ENCODE measurements around the gene ERG28. TPM values are rescaled to one million over a fixed set of nuclear protein-coding genes. Genes with fewer than 3 reads are reported as not detected.

Gene ERG28
- total and polyA plus RNA-seq, 11 donors: 5.7 to 15.1 (median 7.4) TPM

- Histone ChIP-seq H3K36me3 (peaks cover 0 to 57% (median 39%) of the 10 kb centered on the region in 9 donors), H3K27me3 (no peaks in the 10 kb centered on the region), H3K27ac (peak overlapping the region in 5 of 12 donors; percentile 13 to 60 (median 31)), H3K9me3 (peaks cover 0 to 7% (median 0%) of the 10 kb centered on the region in 12 donors), H3K4me1 (peaks cover 0 to 32% (median 12%) of the 10 kb centered on the region in 12 donors), H3K4me3 (no peak overlapping the region)
- DNase-seq (no peak), ATAC-seq (no peak)
- TF ChIP-seq CTCF (IDR thresholded peaks at IDR 0.05): no peak
- TF ChIP-seq POLR2A (IDR thresholded peaks at IDR 0.05): no peak
- 87 to 95% (median 91%) methylated on average over 1 of the region's 1 CpG for WGBS, 4 donors
- intact Hi-C loops (cut with DNase I): loop anchor here in 3 of 10 donors (10.0 kb wide), 4 partner anchors 201 to 681 kb away; no protein-coding TSS in a partner anchor
Measured at GRCh38 chr14:75703467-75703866, 42.8 kb upstream of the ERG28 start.

- H3K27me3 ChIP-seq: no peaks in the 10 kb centered on the region
- 61 to 86% (median 74%) methylated on average over 3 of the region's 3 CpGs for WGBS, 4 donors
- H3K27ac ChIP-seq: peak overlapping the region in 9 of 12 donors; percentile 1 to 60 (median 26)
- peak in 3 of 4 donors; percentile 46 to 76 (median 48) for ATAC-seq
- H3K36me3 ChIP-seq: peaks cover 0 to 55% (median 38%) of the 10 kb centered on the region in 9 donors
- peaks cover 0 to 32% (median 12%) of the 10 kb centered on the region in 12 donors for H3K4me1 ChIP-seq
- peaks cover 0 to 7% (median 0%) of the 10 kb centered on the region in 12 donors for H3K9me3 ChIP-seq
- no peak for DNase-seq
- TF ChIP-seq POLR2A (IDR thresholded peaks at IDR 0.05) (no peak), CTCF (IDR thresholded peaks at IDR 0.05) (no peak)
- intact Hi-C loops (cut with DNase I): loop anchor here in 3 of 10 donors (10.0 kb wide), 4 partner anchors 202 to 682 kb away; no protein-coding TSS in a partner anchor
- no peak overlapping the region for H3K4me3 ChIP-seq
Measured at GRCh38 chr14:75702616-75703261, 42.1 kb upstream of the ERG28 start.

GRCh38 chr14:75702122-75702521 lies 41.4 kb upstream of the ERG28 start:
- no peak for TF ChIP-seq POLR2A (IDR thresholded peaks at IDR 0.05)
- TF ChIP-seq CTCF (IDR thresholded peaks at IDR 0.05): no peak
- H3K4me3 ChIP-seq: no peak overlapping the region
- peaks cover 0 to 49% (median 31%) of the 10 kb centered on the region in 9 donors for H3K36me3 ChIP-seq
- intact Hi-C loops (cut with DNase I): loop anchor here in 3 of 10 donors (10.0 kb wide), 4 partner anchors 203 to 683 kb away; no protein-coding TSS in a partner anchor
- peaks cover 0 to 7% (median 0%) of the 10 kb centered on the region in 12 donors for H3K9me3 ChIP-seq
- peak in 3 of 5 donors; percentile 27 to 53 (median 29) for DNase-seq
- H3K27me3 ChIP-seq: no peaks in the 10 kb centered on the region
- H3K27ac ChIP-seq: peak overlapping the region in 9 of 12 donors; percentile 1 to 60 (median 31)
- 32 to 49% (median 36%) methylated on average over 2 of the region's 2 CpGs for WGBS, 4 donors
- peaks cover 0 to 32% (median 12%) of the 10 kb centered on the region in 12 donors for H3K4me1 ChIP-seq
- peak; percentile 74 to 90 (median 88) for ATAC-seq

GRCh38 chr14:75700295-75700694 lies 39.6 kb upstream of the ERG28 start:
- Histone ChIP-seq H3K27me3 (no peaks in the 10 kb centered on the region), H3K4me1 (peaks cover 0 to 22% (median 12%) of the 10 kb centered on the region in 12 donors), H3K9me3 (peaks cover 0 to 8% (median 0%) of the 10 kb centered on the region in 12 donors), H3K36me3 (peaks cover 0 to 46% (median 27%) of the 10 kb centered on the region in 9 donors), H3K4me3 (no peak overlapping the region), H3K27ac (no peak overlapping the region)
- DNase-seq (no peak), ATAC-seq (no peak)
- TF ChIP-seq POLR2A (IDR thresholded peaks at IDR 0.05) (no peak), CTCF (IDR thresholded peaks at IDR 0.05) (no peak)
- 67 to 78% (median 72%) methylated on average over 6 of the region's 6 CpGs for WGBS, 4 donors
- intact Hi-C loops (cut with DNase I): loop anchor here in 3 of 10 donors (10.0 kb wide), 4 partner anchors 205 to 685 kb away; no protein-coding TSS in a partner anchor

Measured in heart left ventricle (tissue), 16 donors.